ENCODE data around the gene TP63.
"Not testable (repeated sequence)": the region's sequence is repeated elsewhere in the genome, so short reads cannot be mapped to it uniquely, and the experiment has no call there.

Gene TP63

GRCh38 chr3:189728915-189729314, 97.7 kb downstream of the TP63 start:
- DNase-seq: no peak

GRCh38 chr3:189734061-189734460, 102.9 kb downstream of the TP63 start:
- no peak for DNase-seq

DNA sequence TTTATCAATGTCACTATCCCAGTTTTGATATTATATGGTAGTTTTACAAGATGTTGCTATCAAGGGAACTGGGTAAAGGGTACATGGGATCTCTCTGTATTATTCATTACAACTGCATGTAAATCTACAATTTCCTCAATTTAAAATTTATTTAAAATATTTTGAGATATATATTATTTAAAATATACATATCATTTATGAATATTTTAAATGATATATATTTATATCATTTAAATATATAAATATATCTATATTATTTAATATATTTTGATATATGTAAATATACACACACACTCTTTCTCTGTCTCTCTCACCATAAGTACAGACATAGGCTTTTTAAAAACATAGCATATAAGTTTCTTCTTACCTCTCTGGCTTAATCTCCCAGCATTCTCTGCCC, 104.7 kb downstream of the TP63 start:
- no peak for DNase-seq

DNA sequence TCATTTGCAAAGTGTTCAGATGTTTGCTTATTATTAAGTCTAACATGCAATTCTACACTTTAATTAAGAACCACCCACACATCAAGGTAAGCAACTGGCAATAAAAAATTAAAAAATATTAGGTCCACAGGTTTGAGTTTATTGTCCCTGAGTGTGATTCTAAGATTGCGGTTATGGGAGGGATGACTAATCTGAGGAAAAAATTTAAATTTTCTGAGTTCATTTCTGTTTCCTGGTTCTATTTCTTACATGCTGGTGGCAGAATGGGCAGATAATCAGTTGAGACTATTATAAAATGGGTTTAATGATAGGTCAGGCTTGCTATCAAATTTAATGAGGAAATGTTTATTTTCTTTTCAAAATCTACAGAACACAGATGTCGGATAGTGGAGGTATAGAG, 105.9 kb downstream of the TP63 start:
- peak; percentile 15 for DNase-seq

- DNase-seq: no peak
These were observed 106.4 kb downstream of the TP63 start for GRCh38 chr3:189737619-189738018.

DNA sequence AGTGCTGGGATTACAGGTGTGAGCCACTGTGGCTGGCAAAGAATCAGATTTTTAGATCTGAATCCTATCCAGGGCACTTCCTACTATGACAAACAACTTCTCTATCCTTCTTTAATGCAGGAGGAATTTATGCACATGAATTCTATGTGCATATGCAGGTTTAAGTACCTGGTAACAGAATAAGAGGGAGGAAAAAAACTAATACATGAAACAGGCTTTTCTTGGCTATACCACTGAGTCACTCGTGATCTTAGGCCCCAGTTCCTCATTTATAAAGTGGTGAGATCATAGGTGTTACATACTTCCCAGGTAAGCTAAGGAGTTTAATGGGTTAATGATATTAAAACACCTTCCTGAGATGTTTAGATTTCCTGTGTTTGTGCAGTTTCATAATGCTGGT, 108.2 kb downstream of the TP63 start:
- no peak for DNase-seq

DNA sequence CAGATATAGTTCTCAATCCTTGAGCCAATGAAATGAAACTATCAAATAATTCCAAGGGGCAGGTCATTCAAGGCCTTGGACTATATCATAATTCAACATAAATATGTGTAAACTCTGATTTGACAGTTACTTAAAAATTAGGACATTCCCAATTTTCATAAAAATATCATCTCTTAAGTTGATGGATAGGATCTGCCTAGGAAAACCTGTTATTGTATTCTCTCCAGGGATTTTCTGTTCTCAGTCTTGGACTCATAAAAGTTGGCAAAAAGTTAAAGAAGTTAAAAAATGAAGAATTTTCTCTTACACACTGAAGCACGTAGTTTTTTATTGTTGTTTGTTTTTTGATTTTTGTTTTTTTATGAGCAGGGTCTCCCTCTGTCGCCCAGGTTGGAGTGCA, 109.0 kb downstream of the TP63 start:
- no peak for DNase-seq

- no peak for DNase-seq
These were observed 113.0 kb downstream of the TP63 start for GRCh38 chr3:189744235-189744634.

- no peak for DNase-seq
These were observed 114.4 kb downstream of the TP63 start for GRCh38 chr3:189745622-189746021.

GRCh38 chr3:189748046-189748445, 116.9 kb downstream of the TP63 start:
- no peak for DNase-seq

DNA sequence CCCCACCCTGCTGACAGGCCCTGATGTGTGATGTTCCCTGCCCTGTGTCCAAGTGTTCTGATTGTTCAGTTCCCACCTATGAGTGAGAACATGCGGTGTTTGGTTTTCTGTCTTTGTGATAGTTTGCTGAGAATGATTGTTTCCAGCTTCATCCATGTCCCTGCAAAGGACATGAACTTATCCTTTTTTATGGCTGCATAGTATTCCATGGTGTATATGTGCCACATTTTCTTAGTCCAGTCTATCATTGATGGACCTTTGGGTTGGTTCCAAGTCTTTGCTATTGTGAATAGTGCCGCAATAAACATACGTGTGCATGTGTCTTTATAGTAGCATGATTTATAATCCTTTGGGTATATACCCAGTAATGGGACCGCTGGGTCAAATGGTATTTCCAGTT, 119.8 kb downstream of the TP63 start:
- not testable (repeated sequence) for DNase-seq

- DNase-seq: no peak
These were observed 123.2 kb downstream of the TP63 start for GRCh38 chr3:189754356-189754755.

DNA sequence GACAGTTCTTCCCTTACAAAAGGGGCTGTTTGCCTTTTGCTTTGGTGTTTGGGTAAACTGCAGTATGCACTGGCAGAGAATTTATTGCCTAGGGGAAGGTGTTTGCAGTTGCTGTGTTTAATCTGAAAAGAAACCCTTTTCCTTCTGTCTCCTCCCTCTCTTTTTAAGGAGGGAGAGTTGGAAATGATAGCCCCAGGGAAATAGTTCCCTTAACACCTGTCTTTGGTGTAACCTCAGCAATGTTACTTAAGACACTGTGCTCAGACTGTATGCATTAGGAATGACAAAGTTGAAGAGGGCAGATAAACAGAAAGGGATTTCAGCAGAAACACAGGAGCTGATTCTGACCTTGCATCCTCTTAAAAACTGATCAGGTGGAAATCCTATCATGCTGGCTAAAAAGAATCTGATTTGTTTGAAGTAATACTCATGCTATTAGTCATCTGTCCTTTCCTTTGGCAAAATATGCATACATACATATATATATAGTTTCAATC, 125.4 kb downstream of the TP63 start:
- no peak for DNase-seq

DNA sequence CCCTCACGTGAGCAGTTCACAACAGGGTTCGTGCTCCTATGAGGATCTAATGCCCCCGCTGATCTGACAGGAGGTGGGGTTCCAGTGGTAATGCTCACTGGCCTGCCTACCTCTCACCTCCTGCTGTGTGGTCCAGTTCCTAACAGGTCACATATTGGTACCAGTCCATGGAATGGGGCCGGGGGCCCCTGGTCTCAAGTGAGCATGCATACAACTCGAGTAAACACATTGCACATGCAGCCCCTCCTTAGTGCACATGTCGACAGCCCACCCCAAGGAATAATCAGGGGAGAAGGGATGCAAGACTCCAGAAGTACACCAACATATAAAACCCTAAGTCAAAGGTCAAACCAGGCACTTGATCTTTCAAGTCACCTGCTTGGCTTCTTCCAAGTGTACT, 127.0 kb downstream of the TP63 start:
- no peak for DNase-seq

DNA sequence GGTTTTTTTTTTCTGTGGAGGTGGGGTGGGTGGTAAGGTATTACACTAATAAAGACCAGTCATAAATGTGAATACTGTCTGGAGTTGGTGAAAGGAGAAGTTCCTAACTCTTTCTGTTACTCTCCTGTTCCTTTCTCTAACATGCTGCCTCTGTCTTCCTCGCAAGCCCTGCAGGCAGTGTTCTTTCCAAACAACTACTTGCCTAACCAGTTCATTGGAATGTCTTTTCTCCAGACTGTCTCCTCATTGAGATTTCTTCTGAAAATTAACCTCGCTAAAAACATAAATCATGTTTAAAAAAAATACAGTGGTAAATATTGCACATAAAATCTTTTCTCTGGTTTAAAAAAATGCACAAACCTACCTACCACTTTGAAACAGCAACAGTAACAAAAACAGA, 135.2 kb downstream of the TP63 start:
- no peak for DNase-seq

DNA sequence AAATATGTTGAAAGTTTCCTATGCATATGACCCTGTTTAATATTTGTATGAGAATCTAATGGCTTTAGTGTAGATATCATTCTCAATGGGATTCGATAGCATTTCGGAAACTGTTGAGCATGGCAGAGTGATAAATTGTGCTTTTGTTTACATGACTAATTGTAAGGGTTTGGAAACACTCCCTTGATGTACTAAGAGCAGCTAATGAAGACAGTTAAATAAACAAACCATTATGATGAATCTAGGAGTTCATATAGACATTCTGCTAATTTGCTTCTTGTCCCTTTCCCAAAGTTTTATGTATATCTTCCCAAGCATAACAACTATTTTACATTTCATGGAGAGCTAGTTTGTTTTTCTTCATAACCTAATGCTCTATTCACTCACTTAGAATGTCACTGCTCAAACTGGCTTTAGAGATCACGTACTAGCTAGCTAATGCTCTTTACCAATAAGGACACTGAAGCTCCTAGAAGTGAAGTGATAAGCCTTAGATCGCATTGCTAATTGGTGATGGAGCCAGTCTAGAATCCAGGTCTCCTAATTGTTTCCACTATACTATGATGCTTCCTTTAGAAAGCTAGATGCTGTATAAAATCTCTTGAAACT, 140.8 kb downstream of the TP63 start:
- DNase-seq: no peak

- DNase-seq: no peak
These were observed 141.4 kb downstream of the TP63 start for GRCh38 chr3:189772584-189772983.

DNA sequence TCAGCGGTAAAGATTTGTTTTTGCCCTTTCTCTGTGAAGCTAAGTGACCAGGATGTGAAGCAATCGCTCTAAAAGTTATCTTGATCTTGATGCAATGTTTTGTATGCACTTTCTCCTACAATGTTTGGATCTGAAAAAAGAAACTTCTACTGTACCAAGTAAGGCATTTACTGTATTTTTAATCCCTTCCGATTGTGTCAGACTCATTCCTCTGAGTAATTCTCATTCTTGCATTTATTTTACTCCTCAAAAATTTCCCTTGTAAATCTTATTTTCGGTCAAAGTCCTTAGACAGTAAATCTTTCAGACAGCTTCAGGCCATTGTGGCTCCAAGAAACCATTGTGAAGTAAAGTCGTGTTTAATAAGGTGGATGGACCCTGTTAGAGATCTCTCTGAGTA, 141.9 kb downstream of the TP63 start:
- DNase-seq: no peak

- DNase-seq: no peak
These were observed 145.1 kb downstream of the TP63 start for GRCh38 chr3:189776149-189776824.

DNA sequence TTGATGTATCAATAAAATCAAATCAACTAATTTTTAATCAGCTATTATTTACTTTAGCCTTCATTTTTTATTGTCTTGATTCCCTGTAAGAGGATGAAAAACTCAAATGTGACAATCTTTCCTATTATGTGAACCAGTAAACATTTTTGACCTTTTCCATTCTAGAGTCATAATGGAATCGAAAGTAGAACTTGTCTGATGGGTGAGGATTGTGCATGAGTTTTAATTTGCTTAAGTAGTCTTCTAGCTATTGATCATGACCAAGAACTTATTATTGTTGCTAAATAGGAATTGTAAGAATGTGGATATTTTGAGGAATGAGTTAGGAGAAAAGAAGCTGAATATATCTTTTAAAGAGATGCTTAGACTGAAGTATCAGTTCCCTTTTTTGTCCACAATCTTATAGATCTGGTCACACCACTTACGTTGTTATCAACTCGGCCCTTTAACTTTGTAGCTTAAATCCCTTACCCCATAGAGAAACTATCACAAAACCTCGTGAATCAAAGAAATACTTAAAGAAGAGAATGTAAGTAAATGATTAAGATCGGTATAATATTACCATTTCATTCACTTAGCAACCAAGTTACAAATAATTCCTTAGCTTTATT, 147.3 kb downstream of the TP63 start:
- DNase-seq: no peak

- no peak for DNase-seq
These were observed 148.0 kb downstream of the TP63 start for GRCh38 chr3:189779166-189779565.

GRCh38 chr3:189780546-189781270, 149.5 kb downstream of the TP63 start:
- no peak for DNase-seq

GRCh38 chr3:189781415-189781814, 150.2 kb downstream of the TP63 start:
- no peak for DNase-seq

Measured in activated CD4-positive, alpha-beta T cell treated with anti-CD3 and anti-CD28 coated beads, Interleukin-10, Interleukin-2, amounts not matched to agents 100 ng/mL and 50 ng/mL, durations not matched to agents 16 hours and 8 hours (primary cell).